NOMO-1 treated with dmso at 0.1 percent for 144 hours (cell line): Measurements from ENCODE around the gene SH3BP1.
A peak's percentile ranks its signal among the peaks of the same experiment; 100 is the strongest.

Experiments used
- DNase-seq: peaks from one replicate; lab custom pipeline; 2025; ENCODE audit not compliant: unreplicated experiment; lab: John Stamatoyannopoulos, UW

Gene SH3BP1

DNA sequence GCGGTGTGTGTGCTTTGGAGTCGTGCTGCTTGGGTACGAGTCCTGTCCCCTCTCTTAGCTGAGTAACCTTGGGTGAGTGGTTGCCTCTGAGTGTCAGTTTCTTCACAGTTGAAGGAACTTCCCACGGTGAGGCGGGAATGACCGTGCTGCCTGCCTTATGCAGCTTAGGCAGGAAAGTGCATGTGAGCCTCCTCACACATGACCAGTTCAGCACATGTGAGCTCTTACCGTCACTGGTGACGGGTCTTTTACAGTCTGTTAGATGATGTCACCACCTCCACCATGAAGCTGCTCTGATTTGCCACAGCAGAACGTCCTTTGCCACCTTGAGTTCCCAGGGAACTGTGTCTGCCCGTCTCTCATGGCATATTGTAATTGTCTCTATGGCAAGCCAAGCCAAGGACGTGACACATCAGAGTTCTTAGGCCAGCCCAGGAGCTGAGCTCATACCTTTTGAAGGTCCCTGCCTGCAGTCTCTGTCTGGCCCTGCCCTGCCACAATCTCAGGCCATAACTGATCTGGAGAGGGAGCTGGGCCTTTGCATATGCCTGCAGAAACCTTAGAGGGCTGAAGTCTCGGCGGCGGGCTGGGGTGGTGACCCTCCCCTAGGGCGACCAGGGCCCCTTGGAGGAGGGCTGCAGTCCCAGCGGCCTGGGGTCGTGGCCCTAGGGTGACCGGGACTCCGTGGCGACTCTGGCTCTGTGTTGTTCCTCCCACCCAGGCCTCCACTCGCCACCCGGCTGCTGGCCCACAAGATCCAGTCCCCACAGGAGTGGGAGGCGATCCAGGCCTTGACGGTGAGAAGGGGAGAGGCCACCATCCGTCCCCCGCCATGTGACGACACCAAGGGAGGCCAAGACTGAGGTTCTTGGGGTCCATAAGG is 23.0 kb upstream of the SH3BP1 start:
- DNase-seq, result no peak

DNA sequence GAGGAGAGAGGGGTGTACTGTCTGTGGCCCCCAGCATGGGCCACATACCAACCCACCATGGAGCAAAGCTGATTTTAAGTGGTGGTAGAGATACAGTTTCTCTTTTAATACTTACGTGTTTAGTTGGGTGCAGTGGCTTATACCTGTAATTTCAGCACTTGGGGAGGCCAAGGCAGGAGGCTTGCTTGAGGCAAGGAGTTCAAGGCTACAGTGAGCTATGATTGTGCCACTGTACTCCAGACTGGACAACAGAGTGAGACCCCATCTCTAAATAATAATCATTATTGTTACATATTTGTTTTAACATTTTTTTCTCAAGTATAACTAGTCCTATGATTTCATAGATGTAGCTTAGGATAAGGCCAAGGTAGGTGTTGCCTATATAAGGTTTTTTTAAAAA is 22.0 kb upstream of the SH3BP1 start:
- DNase-seq, result no peak

GRCh38 chr22:37618072-37618656 is 21.3 kb upstream of the SH3BP1 start:
- no peak for DNase-seq

- DNase-seq, result no peak
Measured at GRCh38 chr22:37618674-37619073, 20.8 kb upstream of the SH3BP1 start.

GRCh38 chr22:37619991-37620390 is 19.5 kb upstream of the SH3BP1 start:
- no peak for DNase-seq

DNA sequence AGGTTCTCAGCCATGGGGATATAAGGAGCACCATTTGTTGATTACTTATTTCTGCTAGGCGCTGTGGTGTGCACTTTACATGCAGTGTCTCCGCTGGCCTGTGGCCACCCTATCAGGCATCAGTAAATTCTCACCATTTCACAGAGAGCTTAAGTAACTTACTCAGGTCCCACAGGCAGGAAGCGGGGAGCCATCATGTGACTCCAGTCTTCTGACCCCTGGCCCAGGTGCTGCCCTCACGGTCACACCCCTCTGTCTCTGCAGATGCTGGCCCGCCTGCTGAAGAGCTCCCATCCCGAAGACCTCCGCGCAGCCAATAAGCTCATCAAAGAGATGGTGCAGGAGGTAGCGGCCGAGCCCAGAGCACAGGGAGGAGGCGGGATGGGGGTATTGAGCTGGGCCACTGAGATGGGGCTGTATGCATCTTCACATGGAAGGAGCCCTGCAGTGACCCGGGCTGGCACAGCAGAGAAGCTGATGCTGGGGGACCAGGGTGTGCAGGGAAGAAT is 18.1 kb upstream of the SH3BP1 start:
- no peak for DNase-seq

- DNase-seq, result peak; percentile 45
Measured at GRCh38 chr22:37623075-37624016, 16.1 kb upstream of the SH3BP1 start.

- DNase-seq, result no peak
Measured at GRCh38 chr22:37624017-37624365, 15.5 kb upstream of the SH3BP1 start.

DNA sequence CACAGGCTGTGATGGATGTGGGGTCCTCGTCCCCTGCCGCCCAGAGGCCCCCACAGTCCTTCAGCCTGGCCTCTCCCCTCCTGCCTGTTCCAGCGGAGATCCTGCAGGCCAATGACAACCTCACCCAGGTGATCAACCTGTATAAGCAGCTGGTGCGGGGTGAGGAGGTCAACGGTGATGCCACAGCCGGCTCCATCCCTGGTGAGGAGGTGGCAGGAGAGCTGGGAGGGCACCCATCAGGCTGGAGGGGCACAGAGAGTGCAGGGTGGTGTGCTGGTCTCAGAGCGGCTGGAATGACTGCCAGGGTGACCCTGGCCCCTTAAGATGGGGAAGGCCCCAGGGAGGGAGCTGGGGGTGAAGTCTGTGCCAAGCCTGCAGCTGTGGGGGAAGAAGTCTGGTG is 14.6 kb upstream of the SH3BP1 start:
- DNase-seq, result no peak

GRCh38 chr22:37625737-37626136 is 13.7 kb upstream of the SH3BP1 start:
- no peak for DNase-seq

- no peak for DNase-seq
Measured at GRCh38 chr22:37626144-37626543, 13.3 kb upstream of the SH3BP1 start.

DNA sequence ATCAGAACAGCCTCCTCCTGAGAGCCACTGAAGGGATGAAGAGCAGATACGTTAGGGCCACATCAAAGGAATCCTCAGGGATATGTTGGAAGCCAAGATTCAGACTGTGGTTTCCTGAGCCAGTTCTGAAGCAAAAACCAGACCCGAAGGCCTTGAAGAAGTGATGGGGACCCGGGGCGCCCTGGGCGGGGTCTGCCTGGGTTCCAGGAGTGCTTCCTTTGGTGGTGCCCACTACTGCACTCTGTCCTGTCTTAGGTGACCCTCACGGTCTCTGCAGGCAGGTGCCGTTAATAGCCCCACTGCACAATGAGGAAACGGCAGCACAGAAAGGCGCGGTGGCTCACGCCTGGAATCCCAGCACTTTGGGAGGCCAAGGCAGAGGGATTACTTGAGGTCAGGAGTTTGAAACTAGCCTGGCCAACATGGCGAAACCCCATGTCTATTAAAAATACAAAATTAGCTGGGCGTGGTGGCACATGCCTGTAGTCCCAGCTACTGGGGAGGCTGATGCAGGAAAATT is 12.9 kb upstream of the SH3BP1 start:
- DNase-seq, result no peak

GRCh38 chr22:37627121-37627520 is 12.3 kb upstream of the SH3BP1 start:
- DNase-seq, result no peak

- no peak for DNase-seq
Measured at GRCh38 chr22:37627545-37627944, 11.9 kb upstream of the SH3BP1 start.

DNA sequence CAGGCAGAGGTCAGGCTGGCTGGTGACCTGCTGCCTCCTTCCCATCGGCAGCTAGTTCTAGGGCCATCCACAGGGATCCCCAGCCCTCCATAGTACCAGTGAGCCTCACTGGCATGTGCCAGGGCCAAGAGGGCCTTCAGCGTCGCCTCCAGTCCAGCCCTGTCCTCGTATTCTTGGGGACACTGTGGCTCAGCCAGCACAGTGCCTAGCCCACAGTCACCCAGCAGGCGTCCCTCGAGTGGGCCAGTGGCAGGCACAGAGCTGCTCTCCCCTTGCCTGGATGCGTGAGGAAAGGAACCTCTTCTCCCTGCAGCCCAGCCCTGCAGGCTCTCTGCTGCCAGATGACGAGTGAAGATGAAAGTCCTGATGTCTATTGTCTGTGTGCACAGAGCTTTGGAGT is 10.6 kb upstream of the SH3BP1 start:
- DNase-seq, result no peak

GRCh38 chr22:37629928-37630327 is 9.5 kb upstream of the SH3BP1 start:
- DNase-seq, result no peak

- DNase-seq, result no peak
Measured at GRCh38 chr22:37630839-37631435, 8.5 kb upstream of the SH3BP1 start.

DNA sequence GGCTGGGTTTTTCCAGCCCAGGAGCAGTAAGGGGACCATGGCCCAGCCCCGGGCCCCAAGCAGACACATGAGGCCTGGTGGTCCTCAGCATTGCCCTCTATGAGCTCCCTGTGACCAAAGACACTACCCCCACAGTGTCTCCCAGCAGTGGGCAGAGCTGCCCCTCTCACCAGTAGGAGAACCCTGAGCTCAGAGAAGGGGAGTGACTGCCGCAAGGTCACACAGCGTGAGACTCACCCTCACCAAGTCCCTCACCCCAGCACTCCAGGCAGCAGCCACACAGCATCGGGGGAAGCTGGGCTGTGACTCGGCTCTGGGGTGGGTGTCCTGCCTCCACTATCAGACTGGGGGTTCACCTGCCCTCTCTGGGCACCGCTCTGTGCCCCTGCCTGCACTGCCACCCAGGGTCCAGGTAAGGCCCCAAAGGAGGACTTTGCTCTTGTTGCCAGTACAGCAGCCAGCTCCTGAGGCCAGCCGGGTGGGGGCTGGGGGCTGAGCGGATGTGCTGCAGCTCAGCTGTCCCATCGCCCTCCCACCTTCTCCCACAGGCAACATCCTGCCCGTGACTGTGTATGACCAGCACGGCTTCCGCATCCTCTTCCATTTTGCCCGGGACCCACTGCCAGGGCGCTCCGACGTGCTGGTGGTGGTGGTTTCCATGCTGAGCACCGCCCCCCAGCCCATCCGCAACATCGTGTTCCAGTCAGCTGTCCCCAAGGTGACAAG is 7.9 kb upstream of the SH3BP1 start:
- DNase-seq, result no peak

DNA sequence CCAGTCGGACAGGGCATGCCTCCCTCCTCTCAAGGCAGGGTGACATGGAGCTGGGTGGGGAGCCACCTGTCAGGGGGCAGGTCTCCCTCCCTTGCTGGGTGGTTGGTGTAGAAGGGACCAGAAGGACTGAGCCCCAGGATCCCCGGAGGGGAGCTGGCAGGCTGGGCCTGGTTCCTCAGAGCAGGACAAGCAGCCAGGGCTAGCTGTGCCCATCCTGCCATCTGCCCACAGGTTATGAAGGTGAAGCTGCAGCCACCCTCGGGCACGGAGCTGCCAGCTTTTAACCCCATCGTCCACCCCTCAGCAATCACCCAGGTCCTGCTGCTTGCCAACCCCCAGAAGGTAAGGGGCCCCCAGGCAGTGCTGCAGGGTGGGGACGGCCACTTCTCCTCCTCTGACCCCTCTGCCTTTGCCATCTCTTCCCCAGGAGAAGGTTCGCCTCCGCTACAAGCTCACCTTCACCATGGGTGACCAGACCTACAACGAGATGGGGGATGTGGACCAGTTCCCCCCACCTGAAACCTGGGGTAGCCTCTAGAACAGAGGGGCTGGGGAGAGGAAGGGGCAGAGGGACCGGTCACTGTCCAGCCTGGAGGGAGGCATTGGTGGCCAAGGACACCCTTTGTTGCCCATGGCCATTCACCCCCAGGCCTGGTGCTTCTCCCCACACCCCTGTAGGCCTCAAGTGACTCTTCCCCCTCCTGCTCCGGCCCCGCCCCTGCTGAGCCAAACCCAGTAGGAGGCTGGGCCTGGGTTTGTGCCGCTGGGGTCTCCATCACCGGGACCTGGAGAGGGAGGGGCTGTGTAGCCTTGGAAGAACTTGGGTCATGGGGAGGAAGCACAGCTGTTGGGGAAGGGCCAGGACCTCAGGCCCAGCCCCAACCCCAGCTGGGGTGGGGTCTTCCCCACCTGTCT is 7.0 kb upstream of the SH3BP1 start:
- DNase-seq, result no peak
